NCI-H82 (cell line): ENCODE results near the gene TTLL7.
"Not testable (repeated sequence)": the region's sequence is repeated elsewhere in the genome, so short reads cannot be mapped to it uniquely, and the experiment has no call there.

Experiments
- DNase-seq: peaks from one replicate; lab custom pipeline; 2025; lab: John Stamatoyannopoulos, UW

TTLL7 gene

GRCh38 chr1:83996621-83997020 is 2.3 kb downstream of the TTLL7 start:
- DNase-seq = peak; percentile 54

- peak; percentile 22 for DNase-seq
Observed at GRCh38 chr1:83996191-83996590, 2.7 kb downstream of the TTLL7 start.

- no peak for DNase-seq
Observed at GRCh38 chr1:83995649-83996048, 3.3 kb downstream of the TTLL7 start.

- no peak for DNase-seq
Observed at GRCh38 chr1:83994111-83994510, 4.8 kb downstream of the TTLL7 start.

GRCh38 chr1:83990734-83991133 is 8.2 kb downstream of the TTLL7 start:
- DNase-seq = no peak

GRCh38 chr1:83985048-83985447 is 13.9 kb downstream of the TTLL7 start:
- no peak for DNase-seq

GRCh38 chr1:83983918-83984317 is 15.0 kb downstream of the TTLL7 start:
- not testable (repeated sequence) for DNase-seq

- peak; percentile 22 for DNase-seq
Observed at GRCh38 chr1:83978056-83978455, 20.9 kb downstream of the TTLL7 start.

- no peak for DNase-seq
Observed at GRCh38 chr1:83976920-83977319, 22.0 kb downstream of the TTLL7 start.

GRCh38 chr1:83970802-83971201 is 28.1 kb downstream of the TTLL7 start:
- no peak for DNase-seq

- no peak for DNase-seq
Observed at GRCh38 chr1:83970114-83970513, 28.8 kb downstream of the TTLL7 start.

GRCh38 chr1:83967336-83967735 is 31.6 kb downstream of the TTLL7 start:
- no peak for DNase-seq

GRCh38 chr1:83964153-83964552 is 34.8 kb downstream of the TTLL7 start:
- DNase-seq = no peak

- no peak for DNase-seq
Observed at GRCh38 chr1:83961571-83962295, 37.2 kb downstream of the TTLL7 start.

- DNase-seq = no peak
Observed at GRCh38 chr1:83960669-83961277, 38.2 kb downstream of the TTLL7 start.

GRCh38 chr1:83959824-83960498 is 39.0 kb downstream of the TTLL7 start:
- DNase-seq = no peak

- DNase-seq = no peak
Observed at GRCh38 chr1:83958704-83959103, 40.2 kb downstream of the TTLL7 start.

- peak; percentile 85 for DNase-seq
Observed at GRCh38 chr1:83954166-83954823, 44.6 kb downstream of the TTLL7 start.

- no peak for DNase-seq
Observed at GRCh38 chr1:83950106-83950661, 48.7 kb downstream of the TTLL7 start.

- DNase-seq = no peak
Observed at GRCh38 chr1:83942914-83943313, 56.0 kb downstream of the TTLL7 start.

GRCh38 chr1:83934550-83934949 is 64.4 kb downstream of the TTLL7 start:
- DNase-seq = no peak

GRCh38 chr1:83932693-83933092 is 66.2 kb downstream of the TTLL7 start:
- DNase-seq = no peak
